ENCODE results near the gene CDK5. TPM values are rescaled to one million over a fixed set of nuclear protein-coding genes. Genes with fewer than 3 reads are reported as not detected.

CDK5 gene
- polyA plus RNA-seq, 1 donor (not counting 4 experiments of a cell fraction or from before 2014, with no cell fraction given) = 19.3 TPM

DNA sequence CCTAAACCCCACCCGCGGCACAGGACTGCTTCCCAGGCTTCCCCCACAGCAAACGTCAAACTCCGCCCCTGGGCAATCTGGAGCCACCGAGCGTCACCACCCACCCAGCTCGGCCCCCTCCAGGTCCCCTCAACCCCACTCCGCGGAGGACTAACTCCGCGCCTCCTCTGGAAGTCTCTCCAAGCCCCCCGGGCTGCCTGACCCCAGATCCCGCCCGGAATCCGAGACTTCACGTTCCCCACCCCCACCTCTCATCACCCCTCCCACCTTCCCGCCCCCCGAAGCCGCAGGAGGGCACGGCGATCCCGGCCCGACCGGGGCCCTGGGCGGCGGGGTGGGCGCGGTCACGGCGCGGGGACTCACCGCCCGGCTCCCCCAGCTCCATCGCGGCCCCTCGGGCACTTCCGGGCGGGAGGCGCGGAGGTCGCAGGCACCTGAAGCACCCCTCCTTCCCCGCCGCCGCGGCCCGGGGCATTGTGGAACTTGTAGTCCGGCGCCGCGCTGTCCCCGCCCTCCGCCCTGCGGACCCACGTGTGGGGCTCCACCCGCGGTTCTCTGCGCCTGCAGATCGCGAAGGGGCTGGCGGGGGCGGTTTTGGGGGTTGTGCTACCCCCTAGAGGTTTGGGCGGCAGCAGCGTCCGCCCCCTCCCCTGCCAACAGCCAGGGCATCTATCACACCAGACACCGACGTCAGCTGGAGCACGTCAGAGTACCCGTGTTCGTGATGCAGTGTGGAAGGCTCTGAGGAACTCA is 25.6 kb upstream of the CDK5 start, which contains the start of gene TMUB1:
TSS of gene TMUB1 (minus strand) at position 423 of the 753 bp plus-strand sequence. CDS start 930 bp downstream, outside the sequence.
- dilution Hi-C loops (cut with MboI; ENCODE audit: extremely low pct_ligation_motif_present, low sequenced_read_pairs) = no loop called here
- Histone ChIP-seq H3K27ac (ENCODE audit: control insufficient read depth, insufficient read depth, low read length) (peak within 1 kb of the TSS; percentile 52), H3K4me2 (ENCODE audit: control insufficient read depth, extremely low read depth, insufficient read depth, low read depth, low read length) (peak within 1 kb of the TSS; percentile 97), H4K20me1 (ENCODE audit: control insufficient read depth, extremely low read depth, insufficient read depth, low read length) (no peaks in the 10 kb centered on the region), H3K4me1 (ENCODE audit: control insufficient read depth, extremely low read depth, insufficient read depth, low read length) (peaks cover 31% of the 10 kb centered on the region), H2AFZ (ENCODE audit: control insufficient read depth, low read length) (peak within 1 kb of the TSS; percentile 73), H3K79me2 (ENCODE audit: control insufficient read depth, insufficient read depth, low read length) (peaks cover 43% of the 10 kb centered on the region), H3K4me3 (ENCODE audit: control insufficient read depth in 2 of 3, extremely low read depth in 1 of 3, insufficient read depth in 2 of 3, low read depth in 1 of 3, low read length in 3 of 3) (peak within 1 kb of the TSS; percentile 68 to 82 (median 79)), H3K9me1 (ENCODE audit: control insufficient read depth, extremely low read depth, insufficient read depth, low read length) (no peaks in the 10 kb centered on the region), H3K9ac (ENCODE audit: control insufficient read depth, extremely low read depth, insufficient read depth, low read length) (peak within 1 kb of the TSS; percentile 79), H3K27me3 (ENCODE audit: control insufficient read depth, extremely low read depth, insufficient read depth, low read length) (no peaks in the 10 kb centered on the region), H3K9me3 (ENCODE audit: control insufficient read depth, low read depth, low read length) (no peaks in the 10 kb centered on the region), H3K36me3 (ENCODE audit: control insufficient read depth in 2 of 2, extremely low read depth in 1 of 2, insufficient read depth in 2 of 2, low read length in 2 of 2) (peaks cover 2 to 6% of the 10 kb centered on the region in 2 experiments)
- FAIRE-seq = no peak
- TF ChIP-seq EZH2 (IDR thresholded peaks at IDR 0.05; ENCODE audit: low read length) = no peak
- TF ChIP-seq, protein P1, sequence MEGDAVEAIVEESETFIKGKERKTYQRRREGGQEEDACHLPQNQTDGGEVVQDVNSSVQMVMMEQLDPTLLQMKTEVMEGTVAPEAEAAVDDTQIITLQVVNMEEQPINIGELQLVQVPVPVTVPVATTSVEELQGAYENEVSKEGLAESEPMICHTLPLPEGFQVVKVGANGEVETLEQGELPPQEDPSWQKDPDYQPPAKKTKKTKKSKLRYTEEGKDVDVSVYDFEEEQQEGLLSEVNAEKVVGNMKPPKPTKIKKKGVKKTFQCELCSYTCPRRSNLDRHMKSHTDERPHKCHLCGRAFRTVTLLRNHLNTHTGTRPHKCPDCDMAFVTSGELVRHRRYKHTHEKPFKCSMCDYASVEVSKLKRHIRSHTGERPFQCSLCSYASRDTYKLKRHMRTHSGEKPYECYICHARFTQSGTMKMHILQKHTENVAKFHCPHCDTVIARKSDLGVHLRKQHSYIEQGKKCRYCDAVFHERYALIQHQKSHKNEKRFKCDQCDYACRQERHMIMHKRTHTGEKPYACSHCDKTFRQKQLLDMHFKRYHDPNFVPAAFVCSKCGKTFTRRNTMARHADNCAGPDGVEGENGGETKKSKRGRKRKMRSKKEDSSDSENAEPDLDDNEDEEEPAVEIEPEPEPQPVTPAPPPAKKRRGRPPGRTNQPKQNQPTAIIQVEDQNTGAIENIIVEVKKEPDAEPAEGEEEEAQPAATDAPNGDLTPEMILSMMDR (optimal IDR thresholded peaks at IDR 0.05 in 1 of 3, IDR thresholded peaks at IDR 0.05 in 1 of 3, conservative IDR thresholded peaks at IDR 0.05 in 1 of 3; ENCODE audit: extremely low read depth in 1 of 3, insufficient read depth in 2 of 3, low read length in 3 of 3) = no peak
- no peak for DNase-seq (ENCODE audit: low read depth, low spot score)

DNA sequence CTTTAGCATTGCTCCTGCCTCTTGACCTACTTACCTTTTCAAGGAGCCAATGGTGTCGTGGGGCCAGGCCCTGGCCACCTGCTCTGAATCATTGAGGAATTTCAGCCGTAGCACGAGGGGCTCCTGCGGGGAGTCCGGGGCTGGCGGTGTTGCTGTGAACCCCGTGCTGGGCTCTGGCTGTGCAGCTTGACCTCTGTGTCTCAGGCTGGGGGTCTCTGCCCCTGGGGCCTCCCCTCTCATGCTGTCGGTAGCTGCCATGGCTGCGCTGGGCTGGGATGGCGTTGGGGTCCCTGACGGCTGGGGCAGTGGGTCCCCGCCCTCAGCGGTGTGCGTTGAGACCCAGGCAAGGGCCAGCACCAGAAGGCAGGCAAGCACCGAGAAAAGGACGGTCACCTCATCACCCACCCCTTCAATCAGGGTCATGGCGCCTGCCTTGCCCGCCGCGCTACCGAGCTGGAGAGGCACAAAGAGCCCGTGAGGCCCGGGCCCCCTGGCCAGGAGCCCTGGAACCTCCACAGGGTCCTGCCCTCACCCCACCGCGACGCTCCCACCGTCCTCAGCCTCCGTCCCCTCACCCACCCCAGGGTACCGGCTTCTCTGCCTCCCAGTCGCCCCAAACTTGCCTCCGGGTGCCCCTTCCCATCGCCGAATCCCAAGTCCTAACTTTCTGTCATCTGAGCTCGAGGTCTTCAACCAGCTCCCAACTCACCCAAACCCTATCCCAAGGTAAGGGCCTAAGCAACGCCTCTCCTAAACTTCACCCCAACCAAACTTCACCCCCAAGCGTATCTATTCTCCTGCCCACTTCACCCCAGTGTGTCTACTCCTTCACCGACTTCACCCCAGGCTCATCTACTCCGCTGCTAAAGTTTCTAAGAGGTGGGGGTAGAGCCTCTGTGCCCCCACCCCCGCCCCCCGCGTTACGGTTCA is 24.7 kb upstream of the CDK5 start:
- no peaks in the 10 kb centered on the region for H4K20me1 ChIP-seq (ENCODE audit: control insufficient read depth, extremely low read depth, insufficient read depth, low read length)
- H3K4me1 ChIP-seq (ENCODE audit: control insufficient read depth, extremely low read depth, insufficient read depth, low read length) = peaks cover 26% of the 10 kb centered on the region

More for the DNA sequence above, 24.7 kb upstream of the CDK5 start:
- peak overlapping the region; percentile 68 to 82 (median 79) for H3K4me3 ChIP-seq (ENCODE audit: control insufficient read depth in 2 of 3, extremely low read depth in 1 of 3, insufficient read depth in 2 of 3, low read depth in 1 of 3, low read length in 3 of 3)
- H2AFZ ChIP-seq (ENCODE audit: control insufficient read depth, low read length) = peak overlapping the region; percentile 53
- H3K27ac ChIP-seq (ENCODE audit: control insufficient read depth, insufficient read depth, low read length) = peak overlapping the region; percentile 52
- H3K9me1 ChIP-seq (ENCODE audit: control insufficient read depth, extremely low read depth, insufficient read depth, low read length) = no peaks in the 10 kb centered on the region
- no peaks in the 10 kb centered on the region for H3K27me3 ChIP-seq (ENCODE audit: control insufficient read depth, extremely low read depth, insufficient read depth, low read length)
- peaks cover 2 to 7% of the 10 kb centered on the region in 2 experiments for H3K36me3 ChIP-seq (ENCODE audit: control insufficient read depth in 2 of 2, extremely low read depth in 1 of 2, insufficient read depth in 2 of 2, low read length in 2 of 2)
- H3K79me2 ChIP-seq (ENCODE audit: control insufficient read depth, insufficient read depth, low read length) = peaks cover 34% of the 10 kb centered on the region
- DNase-seq (ENCODE audit: low read depth, low spot score) (no peak), FAIRE-seq (no peak)
- no peaks in the 10 kb centered on the region for H3K9me3 ChIP-seq (ENCODE audit: control insufficient read depth, low read depth, low read length)
- no peak for TF ChIP-seq EZH2 (IDR thresholded peaks at IDR 0.05; ENCODE audit: low read length)
- TF ChIP-seq, protein P1 (optimal IDR thresholded peaks at IDR 0.05 in 1 of 3, IDR thresholded peaks at IDR 0.05 in 1 of 3, conservative IDR thresholded peaks at IDR 0.05 in 1 of 3; ENCODE audit: extremely low read depth in 1 of 3, insufficient read depth in 2 of 3, low read length in 3 of 3) = no peak
- peak overlapping the region; percentile 79 for H3K9ac ChIP-seq (ENCODE audit: control insufficient read depth, extremely low read depth, insufficient read depth, low read length)
- dilution Hi-C loops (cut with MboI; ENCODE audit: extremely low pct_ligation_motif_present, low sequenced_read_pairs) = no loop called here
- H3K4me2 ChIP-seq (ENCODE audit: control insufficient read depth, extremely low read depth, insufficient read depth, low read depth, low read length) = peak overlapping the region; percentile 97

Measured in keratinocyte (primary cell).